Liver (tissue), 9 donors: ENCODE results near the gene FNDC1. TPM values are rescaled to one million over a fixed set of nuclear protein-coding genes. Genes with fewer than 3 reads are reported as not detected.

Experiments
- DNase-seq: peaks from one replicate; pipeline ENCODE4 v3.0.0-alpha.2; 2017; ENCODE audit warnings: low spot score
- H3K27ac ChIP-seq, 2 donors: one replicate each; pipeline ENCODE4 v1.7.0; 2013; ENCODE audit warnings: inconsistent platforms in 2 of 2, low read length in 2 of 2, control low read depth in 1 of 2, low read depth in 1 of 2, mild to moderate bottlenecking in 1 of 2
- H3K27me3 ChIP-seq, 4 donors: one replicate each; pipeline versions ENCODE4 v1.6.1 to v1.7.0; 2013; ENCODE audit warnings: low read length in 3 of 4, inconsistent platforms in 1 of 4, mild to moderate bottlenecking in 1 of 4, moderate library complexity in 1 of 4; ENCODE audit not compliant: control insufficient read depth in 4 of 4, insufficient read depth in 4 of 4
- H3K36me3 ChIP-seq, 4 donors: one replicate each; pipeline versions ENCODE4 v1.6.1 to v1.7.0; 2013; ENCODE audit warnings: low read length in 3 of 4, mild to moderate bottlenecking in 3 of 4, low read depth in 1 of 4, moderate library complexity in 1 of 4; ENCODE audit not compliant: control insufficient read depth in 4 of 4, insufficient read depth in 3 of 4
- H3K4me1 ChIP-seq, 4 donors: one replicate each; pipeline versions ENCODE4 v1.6.1 to v1.7.0; 2013; ENCODE audit warnings: low read length in 3 of 4, mild to moderate bottlenecking in 3 of 4, moderate library complexity in 1 of 4; ENCODE audit not compliant: control insufficient read depth in 4 of 4, insufficient read depth in 4 of 4
- H3K4me3 ChIP-seq, 3 donors: one replicate each; pipeline versions ENCODE4 v1.6.1 to v1.7.0; 2013; ENCODE audit warnings: low read length in 3 of 3, control low read depth in 1 of 3, low read depth in 1 of 3, mild to moderate bottlenecking in 1 of 3
- H3K9ac ChIP-seq, 2 donors: one replicate each; pipeline ENCODE4 v1.7.0; 2013; ENCODE audit warnings: low read length in 2 of 2, mild to moderate bottlenecking in 2 of 2, moderate library complexity in 2 of 2, control low read depth in 1 of 2, low read depth in 1 of 2
- H3K9me3 ChIP-seq, 4 donors: one replicate each; pipeline versions ENCODE4 v1.6.1 to v1.7.0; 2013; ENCODE audit warnings: low read length in 3 of 4; ENCODE audit not compliant: control insufficient read depth in 4 of 4
- EGR1 ChIP-seq, 2 donors: IDR thresholded peaks; 2 replicates each; pipeline ENCODE4 v1.6.1; 2016 to 2018; ENCODE audit warnings: antibody characterized with exemption in 2 of 2, low read depth in 2 of 2
- FOXA2 ChIP-seq: IDR thresholded peaks from 2 replicates; pipeline ENCODE4 v1.6.1; 2016; ENCODE audit warnings: antibody characterized with exemption
- GABPA ChIP-seq, 2 donors: IDR thresholded peaks in 1 of 2; conservative IDR thresholded peaks in 1 of 2; 2 replicates each; pipeline ENCODE4 v1.6.1; 2016; ENCODE audit warnings: antibody characterized with exemption in 2 of 2, mild to moderate bottlenecking in 1 of 2, moderate library complexity in 1 of 2
- HNF4A ChIP-seq, 2 donors: conservative IDR thresholded peaks; 2 replicates each; pipeline ENCODE4 v1.6.1; 2016; ENCODE audit warnings: antibody characterized with exemption in 2 of 2, mild to moderate bottlenecking in 2 of 2
- HNF4G ChIP-seq: IDR thresholded peaks from 2 replicates; pipeline ENCODE4 v1.6.1; 2016; ENCODE audit warnings: antibody characterized with exemption
- JUND ChIP-seq, 2 donors: IDR thresholded peaks; 2 replicates each; pipeline ENCODE4 v1.6.1; 2016; ENCODE audit warnings: antibody characterized with exemption in 2 of 2
- RXRA ChIP-seq, 2 donors: IDR thresholded peaks; 2 replicates each; pipeline ENCODE4 v1.6.1; 2017 to 2018; ENCODE audit warnings: antibody characterized with exemption in 2 of 2, mild to moderate bottlenecking in 1 of 2
- SP1 ChIP-seq: IDR thresholded peaks from 2 replicates; pipeline ENCODE4 v1.6.1; 2018; ENCODE audit warnings: antibody characterized with exemption, mild to moderate bottlenecking
- TAF1 ChIP-seq: conservative IDR thresholded peaks from 2 replicates; pipeline ENCODE4 v1.6.1; 2016; ENCODE audit warnings: antibody characterized with exemption, mild to moderate bottlenecking
- YY1 ChIP-seq: IDR thresholded peaks from 2 replicates; pipeline ENCODE4 v1.6.1; 2016; ENCODE audit warnings: antibody characterized with exemption, mild to moderate bottlenecking
- WGBS: extraction: QIAGEN DNeasy Blood & Tissue Kit; methylation state at CpG from one replicate; pipeline ENCODE4 v1.1.7; 2013; 5-methylcytosine and 5-hydroxymethylcytosine counted together
- polyA plus RNA-seq, 2 donors: library from polyadenylated mRNA; stranded (reverse) in 1 of 2; unstranded in 1 of 2; fragments of 200-250 nt in 1 of 2; fragments of >200 nt in 1 of 2; fragmentation: Nextera tagmentation in 1 of 2; extraction: Ambion mirVana in 1 of 2; gene quantifications; one replicate each; pipeline versions ENCODE4 v1.2.1 to v1.2.3, GENCODE V29; 2013 to 2015
- total RNA-seq, 2 donors: library from RNA; depleted of rRNA; stranded (reverse); fragments of >200 nt; gene quantifications; one replicate each; pipeline ENCODE4 v1.2.3, GENCODE V29; 2014
- TF ChIP-seq, protein P1 (sequence below): IDR thresholded peaks from 2 replicates; pipeline ENCODE4 v1.6.1; 2016; ENCODE audit warnings: antibody characterized with exemption, mild to moderate bottlenecking
- TF ChIP-seq, protein P2 (sequence below): IDR thresholded peaks from 2 replicates; pipeline ENCODE4 v1.6.1; 2016; ENCODE audit warnings: antibody characterized with exemption
- TF ChIP-seq, protein P3 (sequence below): IDR thresholded peaks from 2 replicates; pipeline ENCODE4 v1.6.1; 2016; ENCODE audit warnings: antibody characterized with exemption
- TF ChIP-seq, protein P4 (sequence below): fragments of 150-350 bp; IDR thresholded peaks from 2 replicates; pipeline ENCODE4 v1.5.1; 2017; ENCODE audit warnings: improper control_type of control experiment, low read depth, low read length; ENCODE audit not compliant: missing input control
- donor health status: healthy.
- donor health status: healthy.
- donor health status: healthy.
- donor health status: healthy.
- donor health status: healthy.

FNDC1 gene
- total and polyA plus RNA-seq, 4 donors = 0.10 to 0.47 (median 0.17) TPM; not detected in 1

DNA sequence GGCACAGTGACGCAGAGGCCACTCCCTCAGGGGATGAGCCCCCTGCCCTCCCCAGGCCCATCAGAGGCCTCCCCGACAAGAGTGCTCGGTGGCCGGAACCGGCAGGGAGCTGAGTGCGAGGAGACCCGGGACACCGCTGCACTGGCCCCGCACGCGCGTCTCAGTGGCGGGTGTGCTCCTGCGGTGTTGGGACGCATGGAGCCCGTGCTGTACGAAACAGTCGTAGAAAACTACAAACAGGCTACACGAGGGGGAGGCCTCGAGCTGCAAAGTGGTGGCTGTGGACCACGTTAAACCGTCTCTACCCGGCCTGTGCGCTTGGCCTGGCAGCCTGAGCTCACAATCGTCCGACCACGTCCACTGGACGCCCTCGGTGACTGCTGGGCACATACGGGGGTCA is 40.2 kb upstream of the FNDC1 start:
- no peaks in the 10 kb centered on the region for H3K9me3 ChIP-seq
- TF ChIP-seq, protein P1, sequence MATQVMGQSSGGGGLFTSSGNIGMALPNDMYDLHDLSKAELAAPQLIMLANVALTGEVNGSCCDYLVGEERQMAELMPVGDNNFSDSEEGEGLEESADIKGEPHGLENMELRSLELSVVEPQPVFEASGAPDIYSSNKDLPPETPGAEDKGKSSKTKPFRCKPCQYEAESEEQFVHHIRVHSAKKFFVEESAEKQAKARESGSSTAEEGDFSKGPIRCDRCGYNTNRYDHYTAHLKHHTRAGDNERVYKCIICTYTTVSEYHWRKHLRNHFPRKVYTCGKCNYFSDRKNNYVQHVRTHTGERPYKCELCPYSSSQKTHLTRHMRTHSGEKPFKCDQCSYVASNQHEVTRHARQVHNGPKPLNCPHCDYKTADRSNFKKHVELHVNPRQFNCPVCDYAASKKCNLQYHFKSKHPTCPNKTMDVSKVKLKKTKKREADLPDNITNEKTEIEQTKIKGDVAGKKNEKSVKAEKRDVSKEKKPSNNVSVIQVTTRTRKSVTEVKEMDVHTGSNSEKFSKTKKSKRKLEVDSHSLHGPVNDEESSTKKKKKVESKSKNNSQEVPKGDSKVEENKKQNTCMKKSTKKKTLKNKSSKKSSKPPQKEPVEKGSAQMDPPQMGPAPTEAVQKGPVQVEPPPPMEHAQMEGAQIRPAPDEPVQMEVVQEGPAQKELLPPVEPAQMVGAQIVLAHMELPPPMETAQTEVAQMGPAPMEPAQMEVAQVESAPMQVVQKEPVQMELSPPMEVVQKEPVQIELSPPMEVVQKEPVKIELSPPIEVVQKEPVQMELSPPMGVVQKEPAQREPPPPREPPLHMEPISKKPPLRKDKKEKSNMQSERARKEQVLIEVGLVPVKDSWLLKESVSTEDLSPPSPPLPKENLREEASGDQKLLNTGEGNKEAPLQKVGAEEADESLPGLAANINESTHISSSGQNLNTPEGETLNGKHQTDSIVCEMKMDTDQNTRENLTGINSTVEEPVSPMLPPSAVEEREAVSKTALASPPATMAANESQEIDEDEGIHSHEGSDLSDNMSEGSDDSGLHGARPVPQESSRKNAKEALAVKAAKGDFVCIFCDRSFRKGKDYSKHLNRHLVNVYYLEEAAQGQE = no peak
- TF ChIP-seq JUND (IDR thresholded peaks at IDR 0.05) (no peak), RXRA (IDR thresholded peaks at IDR 0.05) (no peak)
- TF ChIP-seq, protein P2, sequence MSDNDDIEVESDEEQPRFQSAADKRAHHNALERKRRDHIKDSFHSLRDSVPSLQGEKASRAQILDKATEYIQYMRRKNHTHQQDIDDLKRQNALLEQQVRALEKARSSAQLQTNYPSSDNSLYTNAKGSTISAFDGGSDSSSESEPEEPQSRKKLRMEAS = no peak
- no peaks in the 10 kb centered on the region for H3K27me3 ChIP-seq
- H3K4me3 ChIP-seq = no peak overlapping the region
- WGBS = 95% methylated on average over 30 of the region's 30 CpGs
- H3K9ac ChIP-seq = no peak overlapping the region
- H3K27ac ChIP-seq = no peak overlapping the region
- H3K36me3 ChIP-seq = no peaks in the 10 kb centered on the region
- peaks cover 0 to 3% (median 0%) of the 10 kb centered on the region in 4 donors for H3K4me1 ChIP-seq
- DNase-seq = no peak

DNA sequence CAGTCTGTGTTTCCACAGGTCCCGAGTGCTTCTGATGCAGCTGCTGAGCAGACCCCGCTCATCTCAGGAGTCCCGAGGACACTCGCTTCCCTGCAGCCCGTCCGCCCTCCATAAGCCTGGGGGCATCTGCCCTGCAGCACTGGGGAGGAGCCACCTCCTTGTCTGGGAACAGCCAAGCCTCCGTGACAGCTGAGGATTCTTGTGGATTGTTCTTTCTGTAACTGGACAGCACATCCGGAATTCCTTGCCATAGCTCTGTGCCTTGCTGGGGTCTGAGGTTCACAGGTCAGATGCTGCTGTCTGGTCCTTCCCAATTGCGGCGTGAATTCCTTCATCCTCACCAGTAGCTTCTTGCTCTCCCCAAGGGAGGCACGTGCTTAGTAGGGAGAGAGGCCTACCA is 38.4 kb upstream of the FNDC1 start:
- no peaks in the 10 kb centered on the region for H3K9me3 ChIP-seq
- H3K27ac ChIP-seq = no peak overlapping the region
- 89% methylated on average over 11 of the region's 11 CpGs for WGBS
- DNase-seq = no peak
- H3K36me3 ChIP-seq = no peaks in the 10 kb centered on the region
- H3K27me3 ChIP-seq = no peaks in the 10 kb centered on the region
- TF ChIP-seq HNF4G (no peak), SP1 (no peak), GABPA (IDR thresholded peaks at IDR 0.05 in 1 of 2, conservative IDR thresholded peaks at IDR 0.05 in 1 of 2) (no peak), HNF4A (conservative IDR thresholded peaks at IDR 0.05) (no peak), EGR1 (IDR thresholded peaks at IDR 0.05; ENCODE audit: low read depth in 2 of 2) (no peak), FOXA2 (no peak)
- TF ChIP-seq, protein P3, sequence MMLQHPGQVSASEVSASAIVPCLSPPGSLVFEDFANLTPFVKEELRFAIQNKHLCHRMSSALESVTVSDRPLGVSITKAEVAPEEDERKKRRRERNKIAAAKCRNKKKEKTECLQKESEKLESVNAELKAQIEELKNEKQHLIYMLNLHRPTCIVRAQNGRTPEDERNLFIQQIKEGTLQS = no peak
- H3K4me3 ChIP-seq = no peak overlapping the region
- H3K4me1 ChIP-seq = peaks cover 0 to 3% (median 0%) of the 10 kb centered on the region in 4 donors
- H3K9ac ChIP-seq = no peak overlapping the region

DNA sequence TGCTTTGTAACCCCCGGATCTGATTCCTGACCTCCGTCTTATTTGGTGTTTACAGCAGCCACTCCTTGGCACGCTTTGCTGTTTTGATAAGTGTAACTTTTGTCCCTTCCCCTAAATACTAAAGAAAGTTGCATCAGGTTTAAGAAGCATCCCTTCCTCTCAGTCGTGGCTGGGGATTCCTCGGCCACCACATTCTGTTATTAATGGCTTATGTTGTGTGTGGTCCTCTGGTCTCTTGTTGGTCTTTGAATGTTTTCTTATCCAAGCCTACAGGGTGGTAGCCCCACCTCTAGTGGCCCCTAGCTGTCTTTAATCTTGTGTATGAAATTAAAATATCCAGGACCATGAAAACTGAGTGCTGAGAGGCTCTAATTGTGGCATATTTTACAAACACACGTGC is 37.5 kb upstream of the FNDC1 start:
- no peak overlapping the region for H3K9ac ChIP-seq
- TF ChIP-seq RXRA (IDR thresholded peaks at IDR 0.05) = no peak
- TF ChIP-seq EGR1 (IDR thresholded peaks at IDR 0.05; ENCODE audit: low read depth in 2 of 2) = no peak
- TF ChIP-seq HNF4A (conservative IDR thresholded peaks at IDR 0.05) = no peak
- TF ChIP-seq, protein P3 = no peak
- TF ChIP-seq SP1 = no peak
- TF ChIP-seq, protein P4, sequence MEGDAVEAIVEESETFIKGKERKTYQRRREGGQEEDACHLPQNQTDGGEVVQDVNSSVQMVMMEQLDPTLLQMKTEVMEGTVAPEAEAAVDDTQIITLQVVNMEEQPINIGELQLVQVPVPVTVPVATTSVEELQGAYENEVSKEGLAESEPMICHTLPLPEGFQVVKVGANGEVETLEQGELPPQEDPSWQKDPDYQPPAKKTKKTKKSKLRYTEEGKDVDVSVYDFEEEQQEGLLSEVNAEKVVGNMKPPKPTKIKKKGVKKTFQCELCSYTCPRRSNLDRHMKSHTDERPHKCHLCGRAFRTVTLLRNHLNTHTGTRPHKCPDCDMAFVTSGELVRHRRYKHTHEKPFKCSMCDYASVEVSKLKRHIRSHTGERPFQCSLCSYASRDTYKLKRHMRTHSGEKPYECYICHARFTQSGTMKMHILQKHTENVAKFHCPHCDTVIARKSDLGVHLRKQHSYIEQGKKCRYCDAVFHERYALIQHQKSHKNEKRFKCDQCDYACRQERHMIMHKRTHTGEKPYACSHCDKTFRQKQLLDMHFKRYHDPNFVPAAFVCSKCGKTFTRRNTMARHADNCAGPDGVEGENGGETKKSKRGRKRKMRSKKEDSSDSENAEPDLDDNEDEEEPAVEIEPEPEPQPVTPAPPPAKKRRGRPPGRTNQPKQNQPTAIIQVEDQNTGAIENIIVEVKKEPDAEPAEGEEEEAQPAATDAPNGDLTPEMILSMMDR = no peak
- no peak for TF ChIP-seq YY1
- no peak for TF ChIP-seq TAF1
- TF ChIP-seq GABPA (IDR thresholded peaks at IDR 0.05 in 1 of 2, conservative IDR thresholded peaks at IDR 0.05 in 1 of 2) = no peak
- no peak for TF ChIP-seq JUND (IDR thresholded peaks at IDR 0.05)
- TF ChIP-seq, protein P2 = no peak
- TF ChIP-seq FOXA2 = no peak
- TF ChIP-seq HNF4G = no peak
- H3K9me3 ChIP-seq = no peaks in the 10 kb centered on the region
- H3K36me3 ChIP-seq = no peaks in the 10 kb centered on the region
- WGBS = 80% methylated on average over 6 of the region's 6 CpGs
- H3K4me1 ChIP-seq = no peaks in the 10 kb centered on the region
- no peak overlapping the region for H3K27ac ChIP-seq
- H3K4me3 ChIP-seq = no peak overlapping the region
- no peaks in the 10 kb centered on the region for H3K27me3 ChIP-seq
- DNase-seq = no peak
